HG03520 (cell line): ENCODE measurements around the gene DDX47.
"Not testable (repeated sequence)": the region's sequence is repeated elsewhere in the genome, so short reads cannot be mapped to it uniquely, and the experiment has no call there.

Experiments used
- ATAC-seq: cut with Tn5 transposase; IDR thresholded peaks from one replicate; pipeline ENCODE4 v1.9.1; 2021; ENCODE audit warnings: mild to moderate bottlenecking, moderate library complexity; ENCODE audit not compliant: unreplicated experiment

Gene DDX47

DNA sequence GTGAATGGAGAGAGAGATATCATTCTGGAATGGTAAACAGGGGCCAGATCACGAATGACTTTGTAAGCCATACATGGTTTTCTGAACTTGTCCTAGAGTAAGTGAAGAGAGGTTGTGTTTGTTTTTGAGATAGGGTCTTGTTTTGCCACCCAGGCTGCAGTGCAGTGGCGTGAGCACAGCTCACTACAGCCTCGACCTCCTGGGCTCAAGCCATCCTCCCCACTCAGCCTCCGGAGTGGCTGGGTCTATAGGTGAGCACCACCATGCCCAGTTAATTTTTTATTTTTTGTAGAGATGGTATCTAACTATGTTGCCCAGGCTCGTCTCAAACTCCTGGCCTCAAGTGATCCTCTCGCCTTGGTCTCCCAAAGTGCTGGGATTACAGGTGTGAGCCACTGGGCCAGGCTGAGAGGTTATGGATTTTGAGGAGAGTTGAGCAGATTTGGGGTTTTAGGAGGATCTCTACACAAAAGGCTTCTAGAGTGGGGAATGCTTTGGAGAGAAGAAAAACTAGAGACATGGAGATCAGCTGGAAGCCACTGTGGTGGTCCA is 58.5 kb downstream of the DDX47 start:
- ATAC-seq: no peak

- ATAC-seq: no peak
Measured at GRCh38 chr12:12872139-12872933, 59.2 kb downstream of the DDX47 start.

- ATAC-seq: no peak
Measured at GRCh38 chr12:12872934-12873275, 59.8 kb downstream of the DDX47 start.

- ATAC-seq: no peak
Measured at GRCh38 chr12:12874029-12874428, 60.9 kb downstream of the DDX47 start.

DNA sequence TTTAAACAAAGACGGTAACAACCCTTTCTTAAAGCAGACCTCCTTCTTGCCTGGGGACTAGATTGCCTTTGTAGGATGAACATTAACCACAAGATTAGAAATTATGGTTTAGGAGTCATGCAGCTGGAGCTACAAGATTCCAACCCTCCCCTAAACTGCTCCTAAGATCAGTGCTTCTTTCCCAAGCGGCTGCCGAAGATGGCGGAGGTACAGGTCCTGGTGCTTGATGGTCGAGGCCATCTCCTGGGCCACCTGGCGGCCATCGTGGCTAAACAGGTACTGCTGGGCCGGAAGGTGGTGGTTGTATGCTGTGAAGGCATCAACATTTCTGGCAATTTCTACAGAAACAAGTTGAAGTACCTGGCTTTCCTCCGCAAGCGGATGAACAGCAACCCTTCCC is 62.2 kb downstream of the DDX47 start:
- not testable (repeated sequence) for ATAC-seq

- no peak for ATAC-seq
Measured at GRCh38 chr12:12877153-12877768, 64.1 kb downstream of the DDX47 start.

DNA sequence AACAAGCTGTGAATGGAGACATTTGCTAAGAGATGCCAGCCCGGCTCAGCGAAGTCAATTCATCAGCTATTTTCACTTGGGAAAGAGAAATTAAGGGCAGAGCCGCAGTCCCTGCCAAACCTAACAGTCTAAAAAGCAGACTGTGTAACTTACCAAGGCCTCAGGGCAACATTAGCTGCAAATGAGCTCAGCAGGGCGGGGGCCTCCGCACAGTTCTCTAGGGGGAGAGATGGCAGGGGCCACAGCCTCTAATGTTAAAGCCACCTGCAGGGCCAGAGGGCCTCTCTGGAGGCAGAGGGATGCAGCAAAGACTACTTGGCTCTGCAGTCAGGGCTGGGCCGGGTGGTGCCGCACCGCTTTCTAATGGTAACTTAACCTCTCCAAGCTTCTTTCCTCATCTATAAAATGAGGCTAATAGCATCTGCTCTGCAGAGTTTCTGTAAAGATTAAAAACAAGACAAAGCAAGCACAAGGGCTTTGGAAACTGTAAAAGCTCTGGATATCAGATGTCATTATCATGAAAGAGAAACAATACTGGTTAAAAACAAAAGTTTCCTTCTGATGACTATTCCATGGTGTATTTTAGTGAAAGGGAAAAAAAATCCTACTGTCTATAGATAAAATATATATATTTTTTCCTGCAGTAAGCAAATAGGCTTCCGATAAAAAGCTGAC is 64.8 kb downstream of the DDX47 start:
- no peak for ATAC-seq
